ENCODE data around the gene SLC24A4.

GRCh38 chr14:92404421-92404820, 81.5 kb downstream of the SLC24A4 start:
- TF ChIP-seq POLR2A (IDR thresholded peaks at IDR 0.05; ENCODE audit: low read depth, low read length) (no peak), TAF1 (IDR thresholded peaks at IDR 0.05; ENCODE audit: borderline replicate concordance, low read depth, low read length) (no peak), POLR2AphosphoS5 (IDR thresholded peaks at IDR 0.05; ENCODE audit: low read depth, low read length) (no peak)

All from GM12892 (cell line).